HG03066 (cell line): ENCODE data around the gene SUFU.

Experiments
- ATAC-seq: cut with Tn5 transposase; IDR thresholded peaks from one replicate; pipeline ENCODE4 v1.9.1; 2021; ENCODE audit warnings: low read depth; ENCODE audit not compliant: unreplicated experiment

SUFU gene

GRCh38 chr10:102630663-102631062 is 126.9 kb downstream of the SUFU start:
- ATAC-seq = no peak

GRCh38 chr10:102631525-102632393 is 128.0 kb downstream of the SUFU start:
- ATAC-seq = no peak

- no peak for ATAC-seq
Observed at GRCh38 chr10:102632394-102633111, 128.8 kb downstream of the SUFU start.

GRCh38 chr10:102633287-102633686 is 129.5 kb downstream of the SUFU start:
- no peak for ATAC-seq

- ATAC-seq = no peak
Observed at GRCh38 chr10:102633848-102634247, 130.1 kb downstream of the SUFU start.

- no peak for ATAC-seq
Observed at GRCh38 chr10:102634686-102635085, 130.9 kb downstream of the SUFU start.

- ATAC-seq = no peak
Observed at GRCh38 chr10:102635377-102635776, 131.6 kb downstream of the SUFU start.

- ATAC-seq = no peak
Observed at GRCh38 chr10:102639537-102639936, 135.8 kb downstream of the SUFU start.

GRCh38 chr10:102641402-102641801 is 137.6 kb downstream of the SUFU start:
- no peak for ATAC-seq

GRCh38 chr10:102641880-102642735 is 138.3 kb downstream of the SUFU start:
- peak; percentile 45 for ATAC-seq

- no peak for ATAC-seq
Observed at GRCh38 chr10:102642736-102643335, 139.1 kb downstream of the SUFU start.

GRCh38 chr10:102643336-102644065 is 139.7 kb downstream of the SUFU start:
- no peak for ATAC-seq

- ATAC-seq = no peak
Observed at GRCh38 chr10:102644066-102644645, 140.4 kb downstream of the SUFU start, which contains the start of gene TRIM8. TSS of gene TRIM8 (plus strand) at chr10:102644479. CDS start at chr10:102644618, 139 bp downstream.

GRCh38 chr10:102644646-102645387 is 141.0 kb downstream of the SUFU start:
- ATAC-seq = no peak

- ATAC-seq = peak; percentile 0
Observed at GRCh38 chr10:102645388-102645740, 141.6 kb downstream of the SUFU start.

GRCh38 chr10:102645741-102646609 is 142.2 kb downstream of the SUFU start:
- ATAC-seq = peak; percentile 30

GRCh38 chr10:102646610-102647442 is 143.1 kb downstream of the SUFU start:
- no peak for ATAC-seq
